Lower lobe of right lung (tissue), 2 donors: Measurements from ENCODE around the gene INSC. TPM values are rescaled to one million over a fixed set of nuclear protein-coding genes. Genes with fewer than 3 reads are reported as not detected.

ENCODE experiments used
- ATAC-seq, 2 donors: fragments of 200-7000 bp; cut with Tn5 transposase; one replicate each; pipeline ENCODE4 v1.9.1; 2020 to 2022; ENCODE audit warnings: mild to moderate bottlenecking in 2 of 2, moderate library complexity in 2 of 2
- DNase-seq: peaks from one replicate; pipeline ENCODE4 v3.0.0-alpha.2; 2020
- H3K27ac ChIP-seq: fragments of 200-600 bp; one replicate; pipeline ENCODE4 v1.8.0; 2022
- H3K27me3 ChIP-seq: fragments of 200-600 bp; one replicate; pipeline ENCODE4 v1.8.0; 2022; ENCODE audit warnings: low read depth
- H3K36me3 ChIP-seq: fragments of 200-600 bp; one replicate; pipeline ENCODE4 v1.8.0; 2022; ENCODE audit warnings: mild to moderate bottlenecking
- H3K4me1 ChIP-seq: fragments of 200-600 bp; one replicate; pipeline ENCODE4 v1.8.0; 2022
- H3K4me3 ChIP-seq: fragments of 200-600 bp; one replicate; pipeline ENCODE4 v1.8.0; 2022; ENCODE audit warnings: mild to moderate bottlenecking
- H3K9me3 ChIP-seq: fragments of 200-600 bp; one replicate; pipeline ENCODE4 v1.8.0; 2022
- CTCF ChIP-seq: fragments of 200-600 bp; IDR thresholded peaks from one replicate; pipeline ENCODE4 v1.8.0; 2022; ENCODE audit warnings: antibody characterized with exemption, mild to moderate bottlenecking
- intact Hi-C: fragments of 100-400 bp; cut with DNase I; formaldehyde crosslinking; loops from one replicate; pipeline ENCODE4 v1.11.0; 2022
- total RNA-seq: library from RNA; stranded (reverse); fragmentation: NEBNext Ultra II Directional; extraction: Animal tissue kit (Norgen Biotek cat#: 25700); gene quantifications from one replicate; pipeline ENCODE4 v1.2.1, GENCODE V29; 2021
- donor health status: DM: no; HTN: yes; CAD: no; lungs with severe emphysema.

Gene INSC
- total RNA-seq, 1 donor from 2014 or later: 1.1 TPM

- no peak for TF ChIP-seq CTCF
- no peak for DNase-seq
- Histone ChIP-seq H3K27me3 (no peaks in the 10 kb centered on the region), H3K4me1 (no peaks in the 10 kb centered on the region), H3K27ac (no peak overlapping the region), H3K4me3 (no peak overlapping the region), H3K36me3 (no peaks in the 10 kb centered on the region), H3K9me3 (no peaks in the 10 kb centered on the region)
- no peak for ATAC-seq
- intact Hi-C loops: no loop called here
Observed at GRCh38 chr11:15106201-15106965, 8.3 kb upstream of the INSC start.

- ATAC-seq: no peak
- no peaks in the 10 kb centered on the region for H3K9me3 ChIP-seq
- TF ChIP-seq CTCF: no peak
- no peaks in the 10 kb centered on the region for H3K36me3 ChIP-seq
- no peaks in the 10 kb centered on the region for H3K27me3 ChIP-seq
- H3K27ac ChIP-seq: no peak overlapping the region
- no peaks in the 10 kb centered on the region for H3K4me1 ChIP-seq
- no peak overlapping the region for H3K4me3 ChIP-seq
- no peak for DNase-seq
- intact Hi-C loops: no loop called here
Observed at GRCh38 chr11:15107730-15108515, 6.8 kb upstream of the INSC start.

GRCh38 chr11:15108592-15109130 is 6.1 kb upstream of the INSC start:
- no peaks in the 10 kb centered on the region for H3K4me1 ChIP-seq
- no peaks in the 10 kb centered on the region for H3K36me3 ChIP-seq
- DNase-seq (no peak), ATAC-seq (no peak)
- H3K27me3 ChIP-seq: no peaks in the 10 kb centered on the region
- no peak overlapping the region for H3K27ac ChIP-seq
- intact Hi-C loops: no loop called here
- no peak for TF ChIP-seq CTCF
- no peak overlapping the region for H3K4me3 ChIP-seq
- no peaks in the 10 kb centered on the region for H3K9me3 ChIP-seq

DNA sequence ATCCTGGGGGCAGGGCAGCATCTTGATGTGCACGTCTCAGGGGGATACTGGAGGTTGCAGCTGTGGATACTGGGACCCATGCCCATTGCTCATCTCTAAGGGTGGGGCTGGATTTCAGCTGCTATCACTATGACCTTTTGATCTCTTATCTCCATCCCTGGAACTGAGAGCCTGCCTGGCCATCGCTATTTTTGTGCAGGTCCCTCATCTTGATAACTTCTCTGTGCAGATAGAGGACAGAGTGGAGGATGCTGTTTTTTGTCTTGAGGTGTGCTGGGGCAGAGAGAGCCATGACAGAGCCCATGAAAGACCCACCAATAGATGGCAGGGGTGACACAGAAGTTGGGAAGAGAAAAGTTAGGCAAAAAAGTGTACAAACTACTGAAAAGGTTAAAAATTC is 5.1 kb upstream of the INSC start:
- H3K27ac ChIP-seq: no peak overlapping the region
- TF ChIP-seq CTCF: no peak
- peaks cover 3% of the 10 kb centered on the region for H3K27me3 ChIP-seq
- ATAC-seq (no peak), DNase-seq (no peak)
- no peak overlapping the region for H3K4me3 ChIP-seq
- no peaks in the 10 kb centered on the region for H3K9me3 ChIP-seq
- no peaks in the 10 kb centered on the region for H3K36me3 ChIP-seq
- no peaks in the 10 kb centered on the region for H3K4me1 ChIP-seq
- intact Hi-C loops: no loop called here

DNA sequence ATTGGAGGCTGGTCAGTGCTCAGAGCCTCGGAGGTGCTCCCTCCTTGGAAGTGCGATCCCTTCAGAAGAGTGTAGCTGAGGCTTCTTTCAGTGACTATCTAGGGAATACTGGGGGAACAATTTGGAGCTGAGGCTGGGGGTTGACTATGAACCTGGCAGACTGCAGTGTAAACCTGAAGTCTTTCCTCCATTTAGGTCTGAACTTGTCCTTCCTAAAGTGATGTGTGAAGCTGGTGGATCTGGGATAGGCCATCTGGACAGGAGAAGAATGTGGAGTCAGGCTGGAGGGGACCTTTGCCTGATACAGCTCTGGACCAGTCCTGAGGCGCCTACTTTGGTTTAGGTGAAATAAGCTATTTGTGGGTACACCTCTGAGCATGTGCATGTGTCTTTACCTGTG is 3.5 kb upstream of the INSC start:
- Histone ChIP-seq H3K27me3 (peaks cover 20% of the 10 kb centered on the region), H3K9me3 (no peaks in the 10 kb centered on the region), H3K4me1 (no peaks in the 10 kb centered on the region), H3K36me3 (no peaks in the 10 kb centered on the region), H3K27ac (no peak overlapping the region), H3K4me3 (no peak overlapping the region)
- intact Hi-C loops: no loop called here
- ATAC-seq (no peak), DNase-seq (no peak)
- TF ChIP-seq CTCF: no peak
